HepG2 (cell line): ENCODE results near the gene TMEM53. TPM values are rescaled to one million over a fixed set of nuclear protein-coding genes. Genes with fewer than 3 reads are reported as not detected.
A peak's percentile ranks its signal among the peaks of the same experiment; 100 is the strongest.

Experiments
- ARNTL ChIP-seq: sonication (generic); formaldehyde crosslinking; IDR thresholded peaks from 2 replicates; pipeline ENCODE4 v1.4.0; 2020; ENCODE audit warnings: mild to moderate bottlenecking, missing genetic modification reagents
- GZF1 ChIP-seq: sonication (generic); formaldehyde crosslinking; IDR thresholded peaks from 2 replicates; pipeline ENCODE4 v1.5.1; 2020; ENCODE audit warnings: mild to moderate bottlenecking, missing genetic modification reagents
- IKZF4 ChIP-seq: sonication (generic); formaldehyde crosslinking; IDR thresholded peaks from 2 replicates; pipeline ENCODE4 v1.5.1; 2020; ENCODE audit warnings: borderline replicate concordance, mild to moderate bottlenecking, low read depth, missing genetic modification reagents; ENCODE audit errors: not compliant biosample characterization
- PAX8 ChIP-seq: sonication (generic); formaldehyde crosslinking; IDR thresholded peaks from 2 replicates; pipeline ENCODE4 v1.8.0; 2022; ENCODE audit warnings: mild to moderate bottlenecking, missing genetic modification reagents, borderline replicate concordance
- POGZ ChIP-seq: sonication (generic); formaldehyde crosslinking; IDR thresholded peaks from 2 replicates; pipeline ENCODE4 v1.4.0; 2020; ENCODE audit warnings: mild to moderate bottlenecking, missing genetic modification reagents
- SP4 ChIP-seq: sonication (generic); formaldehyde crosslinking; IDR thresholded peaks from 2 replicates; pipeline ENCODE4 v1.8.1; 2023; ENCODE audit warnings: mild to moderate bottlenecking, missing genetic modification reagents
- ZC3H4 ChIP-seq: sonication (generic); formaldehyde crosslinking; IDR thresholded peaks from 2 replicates; pipeline ENCODE4 v1.4.0; 2020; ENCODE audit warnings: missing genetic modification reagents, borderline replicate concordance
- ZFY ChIP-seq: sonication (generic); formaldehyde crosslinking; IDR thresholded peaks from 2 replicates; pipeline ENCODE4 v1.4.0; 2020; ENCODE audit warnings: missing genetic modification reagents
- ZNF335 ChIP-seq: sonication (generic); formaldehyde crosslinking; IDR thresholded peaks from 2 replicates; pipeline ENCODE4 v1.4.0; 2020; ENCODE audit warnings: missing genetic modification reagents
- ZNF33B ChIP-seq: sonication (generic); formaldehyde crosslinking; IDR thresholded peaks from 2 replicates; pipeline ENCODE4 v1.5.1; 2020; ENCODE audit warnings: mild to moderate bottlenecking, missing genetic modification reagents
- polyA plus RNA-seq, 8 experiments: library from polyadenylated mRNA; depleted of rRNA in 3 of 8; stranded (reverse) in 7 of 8; unstranded in 1 of 8; fragments of >200 nt; fragmentation: Illumina TruSeq in 4 of 8; extraction: Trizol in 4 of 8; gene quantifications; 2 replicates each; pipeline versions ENCODE4 v1.2.1 to v1.2.3, GENCODE V29; 2011 to 2016; ENCODE audit warnings: low read depth in 4 of 8, missing spikeins in 1 of 8, mixed read lengths in 1 of 8; ENCODE audit not compliant: insufficient read depth in 1 of 8
- total RNA-seq, 5 experiments: library from RNA; depleted of rRNA; stranded (reverse); fragments of >200 nt; fragmentation: Illumina TruSeq; extraction: Trizol; gene quantifications; 2 replicates each; pipeline ENCODE4 v1.2.3, GENCODE V29; 2016; ENCODE audit warnings: low read depth in 1 of 5
- TF ChIP-seq, protein P1 (sequence below): sonication (generic); formaldehyde crosslinking; IDR thresholded peaks from 2 replicates; pipeline ENCODE4 v1.8.0; 2022; ENCODE audit warnings: missing genetic modification reagents, mild to moderate bottlenecking, moderate library complexity, borderline replicate concordance
- TF ChIP-seq, protein P2 (sequence below): sonication (generic); formaldehyde crosslinking; IDR thresholded peaks from 2 replicates; pipeline ENCODE4 v1.4.0; 2020; ENCODE audit warnings: low read depth, mild to moderate bottlenecking, missing genetic modification reagents
- TF ChIP-seq, protein P3 (sequence below), 2 experiments: fragments of 450-650 bp in 1 of 2; sonication (generic) in 1 of 2; formaldehyde crosslinking in 1 of 2; IDR thresholded peaks; 2 replicates each; pipeline versions ENCODE4 v1.6.1 to v1.8.0; 2016 to 2022; ENCODE audit warnings: antibody characterized with exemption in 1 of 2, mild to moderate bottlenecking in 1 of 2, missing genetic modification reagents in 1 of 2

Gene TMEM53
- total and polyA plus RNA-seq, 2 of the 13 experiments (the other 11 are each of a cell fraction or from before 2014, with no cell fraction given): 12.6 to 20.2 TPM

DNA sequence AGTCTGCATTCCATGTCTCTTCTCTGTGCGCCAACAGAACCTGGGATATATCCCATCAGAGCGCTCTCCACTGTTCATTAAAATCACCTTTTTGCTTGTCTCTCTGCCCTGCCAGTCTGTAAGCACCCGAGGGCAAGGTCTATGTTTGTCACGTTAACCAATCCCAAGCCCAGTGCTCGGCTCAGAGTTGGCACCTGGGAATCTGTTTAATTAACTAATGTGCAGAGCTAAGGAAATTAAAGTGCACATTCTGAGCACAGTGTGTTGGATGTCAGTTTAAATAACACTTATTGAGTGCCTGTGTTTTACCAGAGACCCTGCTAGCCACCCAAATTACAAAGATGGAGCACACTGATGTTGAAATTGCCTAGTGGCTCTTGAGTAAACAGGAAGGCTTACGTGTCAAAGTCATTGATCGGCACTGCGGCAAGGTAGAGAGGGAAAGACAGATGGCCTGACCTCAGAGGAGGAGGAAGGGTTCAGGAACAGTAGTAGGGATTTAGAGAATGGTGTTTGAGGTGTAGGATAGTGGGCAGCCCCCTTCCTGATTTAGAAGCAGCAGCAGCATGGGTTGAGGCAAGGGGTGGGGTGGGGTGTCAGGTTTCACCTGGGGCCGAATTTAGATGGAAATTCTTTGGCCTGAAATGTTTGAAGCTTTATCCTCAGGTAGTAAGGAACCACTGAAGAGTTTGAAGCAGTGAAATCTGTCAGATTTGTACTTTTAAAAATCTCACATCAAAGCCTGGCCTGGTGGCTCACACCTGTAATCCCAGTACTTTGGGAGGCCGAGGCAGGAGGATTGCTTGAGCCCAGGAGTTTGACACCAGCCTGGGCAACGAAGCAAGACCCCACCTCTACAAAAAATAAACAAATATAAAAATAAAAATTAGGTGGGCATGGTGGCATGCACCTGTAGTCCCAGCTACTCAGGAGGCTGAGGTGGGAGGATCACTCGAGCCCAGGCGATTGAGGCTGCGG, 7.9 kb upstream of the TMEM53 start (continued):
- TF ChIP-seq, protein P1, sequence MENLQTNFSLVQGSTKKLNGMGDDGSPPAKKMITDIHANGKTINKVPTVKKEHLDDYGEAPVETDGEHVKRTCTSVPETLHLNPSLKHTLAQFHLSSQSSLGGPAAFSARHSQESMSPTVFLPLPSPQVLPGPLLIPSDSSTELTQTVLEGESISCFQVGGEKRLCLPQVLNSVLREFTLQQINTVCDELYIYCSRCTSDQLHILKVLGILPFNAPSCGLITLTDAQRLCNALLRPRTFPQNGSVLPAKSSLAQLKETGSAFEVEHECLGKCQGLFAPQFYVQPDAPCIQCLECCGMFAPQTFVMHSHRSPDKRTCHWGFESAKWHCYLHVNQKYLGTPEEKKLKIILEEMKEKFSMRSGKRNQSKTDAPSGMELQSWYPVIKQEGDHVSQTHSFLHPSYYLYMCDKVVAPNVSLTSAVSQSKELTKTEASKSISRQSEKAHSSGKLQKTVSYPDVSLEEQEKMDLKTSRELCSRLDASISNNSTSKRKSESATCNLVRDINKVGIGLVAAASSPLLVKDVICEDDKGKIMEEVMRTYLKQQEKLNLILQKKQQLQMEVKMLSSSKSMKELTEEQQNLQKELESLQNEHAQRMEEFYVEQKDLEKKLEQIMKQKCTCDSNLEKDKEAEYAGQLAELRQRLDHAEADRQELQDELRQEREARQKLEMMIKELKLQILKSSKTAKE: no peak; the same call in 1 of the 2 replicates
- TF ChIP-seq GZF1 (no peak), ZFY (CRISPR knock-in tag) (peak; percentile 30; the same call in 1 of the 2 replicates), ARNTL (0 out of 2 replicates have a peak, but pooled peaks have one; percentile 51), ZC3H4 (CRISPR knock-in tag) (no peak), IKZF4 (CRISPR knock-in tag) (peak; percentile 48), SP4 (CRISPR knock-in tag) (peak; percentile 79), ZNF335 (peak; percentile 67; the same call in 1 of the 2 replicates), POGZ (CRISPR knock-in tag) (peak; percentile 76), ZNF33B (CRISPR knock-in tag) (no peak), PAX8 (no peak)
- TF ChIP-seq, protein P2, sequence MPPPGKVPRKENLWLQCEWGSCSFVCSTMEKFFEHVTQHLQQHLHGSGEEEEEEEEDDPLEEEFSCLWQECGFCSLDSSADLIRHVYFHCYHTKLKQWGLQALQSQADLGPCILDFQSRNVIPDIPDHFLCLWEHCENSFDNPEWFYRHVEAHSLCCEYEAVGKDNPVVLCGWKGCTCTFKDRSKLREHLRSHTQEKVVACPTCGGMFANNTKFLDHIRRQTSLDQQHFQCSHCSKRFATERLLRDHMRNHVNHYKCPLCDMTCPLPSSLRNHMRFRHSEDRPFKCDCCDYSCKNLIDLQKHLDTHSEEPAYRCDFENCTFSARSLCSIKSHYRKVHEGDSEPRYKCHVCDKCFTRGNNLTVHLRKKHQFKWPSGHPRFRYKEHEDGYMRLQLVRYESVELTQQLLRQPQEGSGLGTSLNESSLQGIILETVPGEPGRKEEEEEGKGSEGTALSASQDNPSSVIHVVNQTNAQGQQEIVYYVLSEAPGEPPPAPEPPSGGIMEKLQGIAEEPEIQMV: peak; percentile 37; the same call in 1 of the 2 replicates
- TF ChIP-seq, protein P3, sequence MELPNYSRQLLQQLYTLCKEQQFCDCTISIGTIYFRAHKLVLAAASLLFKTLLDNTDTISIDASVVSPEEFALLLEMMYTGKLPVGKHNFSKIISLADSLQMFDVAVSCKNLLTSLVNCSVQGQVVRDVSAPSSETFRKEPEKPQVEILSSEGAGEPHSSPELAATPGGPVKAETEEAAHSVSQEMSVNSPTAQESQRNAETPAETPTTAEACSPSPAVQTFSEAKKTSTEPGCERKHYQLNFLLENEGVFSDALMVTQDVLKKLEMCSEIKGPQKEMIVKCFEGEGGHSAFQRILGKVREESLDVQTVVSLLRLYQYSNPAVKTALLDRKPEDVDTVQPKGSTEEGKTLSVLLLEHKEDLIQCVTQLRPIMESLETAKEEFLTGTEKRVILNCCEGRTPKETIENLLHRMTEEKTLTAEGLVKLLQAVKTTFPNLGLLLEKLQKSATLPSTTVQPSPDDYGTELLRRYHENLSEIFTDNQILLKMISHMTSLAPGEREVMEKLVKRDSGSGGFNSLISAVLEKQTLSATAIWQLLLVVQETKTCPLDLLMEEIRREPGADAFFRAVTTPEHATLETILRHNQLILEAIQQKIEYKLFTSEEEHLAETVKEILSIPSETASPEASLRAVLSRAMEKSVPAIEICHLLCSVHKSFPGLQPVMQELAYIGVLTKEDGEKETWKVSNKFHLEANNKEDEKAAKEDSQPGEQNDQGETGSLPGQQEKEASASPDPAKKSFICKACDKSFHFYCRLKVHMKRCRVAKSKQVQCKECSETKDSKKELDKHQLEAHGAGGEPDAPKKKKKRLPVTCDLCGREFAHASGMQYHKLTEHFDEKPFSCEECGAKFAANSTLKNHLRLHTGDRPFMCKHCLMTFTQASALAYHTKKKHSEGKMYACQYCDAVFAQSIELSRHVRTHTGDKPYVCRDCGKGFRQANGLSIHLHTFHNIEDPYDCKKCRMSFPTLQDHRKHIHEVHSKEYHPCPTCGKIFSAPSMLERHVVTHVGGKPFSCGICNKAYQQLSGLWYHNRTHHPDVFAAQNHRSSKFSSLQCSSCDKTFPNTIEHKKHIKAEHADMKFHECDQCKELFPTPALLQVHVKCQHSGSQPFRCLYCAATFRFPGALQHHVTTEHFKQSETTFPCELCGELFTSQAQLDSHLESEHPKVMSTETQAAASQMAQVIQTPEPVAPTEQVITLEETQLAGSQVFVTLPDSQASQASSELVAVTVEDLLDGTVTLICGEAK (IDR thresholded peaks at IDR 0.05): no peak
- TF ChIP-seq, protein P3 (CRISPR knock-in tag; IDR thresholded peaks at IDR 0.05): 0 out of 2 replicates have a peak, but pooled peaks have one; percentile 26
